Umbilical cord (tissue), 2 donors: ENCODE data around the gene MAN1B1. TPM values are rescaled to one million over a fixed set of nuclear protein-coding genes. Genes with fewer than 3 reads are reported as not detected.
"Not testable (repeated sequence)": the region's sequence is repeated elsewhere in the genome, so short reads cannot be mapped to it uniquely, and the experiment has no call there.

Experiments
- DNase-seq: peaks from one replicate; pipeline ENCODE4 v3.0.0-alpha.2; 2015; ENCODE audit warnings: low spot score
- total RNA-seq: library from RNA; depleted of rRNA; stranded (reverse); fragments of >200 nt; gene quantifications from one replicate; pipeline ENCODE4 v1.2.3, GENCODE V29; 2014; ENCODE audit warnings: low replicate concordance; ENCODE audit not compliant: insufficient read depth

The MAN1B1 gene
- total RNA-seq, 1 donor from 2014 or later, result 41.4 TPM

GRCh38 chr9:137110147-137110910 lies 23.5 kb downstream of the MAN1B1 start:
- no peak for DNase-seq

- DNase-seq, result no peak
Measured at GRCh38 chr9:137110911-137111787, 24.4 kb downstream of the MAN1B1 start.

GRCh38 chr9:137111788-137112563 lies 25.2 kb downstream of the MAN1B1 start:
- no peak for DNase-seq

GRCh38 chr9:137112564-137113384 lies 26.0 kb downstream of the MAN1B1 start:
- no peak for DNase-seq

- no peak for DNase-seq
Measured at GRCh38 chr9:137113385-137114159, 26.8 kb downstream of the MAN1B1 start.

GRCh38 chr9:137114220-137114612 lies 27.4 kb downstream of the MAN1B1 start:
- DNase-seq, result no peak

GRCh38 chr9:137114613-137115393 lies 28.0 kb downstream of the MAN1B1 start, which contains the start of gene DPP7:
Gene DPP7 (minus strand): TSS chr9:137114733. CDS start chr9:137114713, 20 bp downstream.
- peak; percentile 66 for DNase-seq

GRCh38 chr9:137115394-137116026 lies 28.7 kb downstream of the MAN1B1 start:
- DNase-seq, result no peak

- DNase-seq, result no peak
Measured at GRCh38 chr9:137116027-137116507, 29.3 kb downstream of the MAN1B1 start.

GRCh38 chr9:137116728-137117127 lies 29.9 kb downstream of the MAN1B1 start:
- peak; percentile 82 for DNase-seq

GRCh38 chr9:137117269-137117731 lies 30.5 kb downstream of the MAN1B1 start:
- DNase-seq, result no peak

GRCh38 chr9:137118092-137118603 lies 31.4 kb downstream of the MAN1B1 start:
- DNase-seq, result not testable (repeated sequence)

- not testable (repeated sequence) for DNase-seq
Measured at GRCh38 chr9:137121927-137122795, 35.4 kb downstream of the MAN1B1 start.

GRCh38 chr9:137122796-137123467 lies 36.1 kb downstream of the MAN1B1 start:
- DNase-seq, result not testable (repeated sequence)

- DNase-seq, result no peak
Measured at GRCh38 chr9:137123468-137123837, 36.7 kb downstream of the MAN1B1 start.

GRCh38 chr9:137123952-137124462 lies 37.2 kb downstream of the MAN1B1 start:
- DNase-seq, result not testable (repeated sequence)
